H1 (cell line): Measurements from ENCODE around the gene SFMBT2. TPM values are rescaled to one million over a fixed set of nuclear protein-coding genes. Genes with fewer than 3 reads are reported as not detected.

Source experiments
- CTCF ChIA-PET: fragments of 300-600 bp; sonication (Branson Sonifier 250); formaldehyde crosslinking; loops from one replicate; lab custom pipeline; 2021; ENCODE audit not compliant: partially characterized antibody; lab: Charles Lee
- POLR2A ChIA-PET: fragments of 300-600 bp; sonication (Branson Sonifier 250); formaldehyde crosslinking; loops from one replicate; lab custom pipeline; 2021; ENCODE audit warnings: inconsistent platforms; ENCODE audit not compliant: partially characterized antibody; lab: Charles Lee
- DNase-seq, 2 experiments: peaks; one replicate each; pipeline versions ENCODE4 v3.0.0 to v3.0.0-alpha.2; 2010 to 2022; ENCODE audit warnings: low spot score in 2 of 2, low read depth in 1 of 2, mixed read lengths in 1 of 2
- FAIRE-seq: peaks from 2 replicates; lab custom pipeline; 2011; peaks lifted over from hg19 to GRCh38; lab: Jason Lieb, UNC
- H2AFZ ChIP-seq: 2 replicates; pipeline ENCODE4 v1.8.1; 2012; ENCODE audit warnings: low read length, inconsistent platforms
- H2AK5ac ChIP-seq: 2 replicates; pipeline ENCODE4 v1.6.1; 2013; ENCODE audit warnings: low read depth, low read length
- H2BK120ac ChIP-seq: replicated peaks from 2 replicates; pipeline ENCODE3; 2013; ENCODE audit warnings: low read depth, low read length, inconsistent platforms
- H2BK12ac ChIP-seq: 2 replicates; pipeline ENCODE4 v1.6.1; 2013; ENCODE audit warnings: low read depth, low read length
- H2BK15ac ChIP-seq: 2 replicates; pipeline ENCODE4 v1.6.1; 2013; ENCODE audit warnings: low read length
- H2BK20ac ChIP-seq: 2 replicates; pipeline ENCODE4 v1.6.1; 2013; ENCODE audit warnings: low read length
- H2BK5ac ChIP-seq: 2 replicates; pipeline ENCODE4 v1.6.1; 2013; ENCODE audit warnings: low read depth, low read length
- H3K14ac ChIP-seq: 2 replicates; pipeline ENCODE4 v1.6.1; 2013; ENCODE audit warnings: inconsistent platforms; ENCODE audit not compliant: insufficient read length
- H3K18ac ChIP-seq: 2 replicates; pipeline ENCODE4 v1.6.1; 2013; ENCODE audit warnings: low read length; ENCODE audit errors: extremely low read depth
- H3K23ac ChIP-seq: 2 replicates; pipeline ENCODE4 v1.6.1; 2013; ENCODE audit warnings: inconsistent platforms; ENCODE audit not compliant: insufficient read length
- H3K23me2 ChIP-seq: 2 replicates; pipeline ENCODE4 v1.6.1; 2013; ENCODE audit warnings: low read depth, low read length
- H3K27ac ChIP-seq: 2 replicates; pipeline ENCODE4 v1.6.1; 2011; ENCODE audit warnings: low read depth, low read length, inconsistent platforms
- H3K27me3 ChIP-seq, 4 experiments: replicated peaks in 1 of 4; 1 replicate in 1 of 4; 2 replicates in 3 of 4; pipeline versions ENCODE4 v1.6.1 to v1.8.1; 2011 to 2013; ENCODE audit warnings: low read length in 3 of 4, mild to moderate bottlenecking in 3 of 4, inconsistent platforms in 2 of 4, mixed read lengths in 2 of 4, moderate library complexity in 1 of 4; ENCODE audit not compliant: control insufficient read depth in 3 of 4, insufficient read depth in 3 of 4; ENCODE audit errors: extremely low read depth in 1 of 4
- H3K36me3 ChIP-seq, 4 experiments: 2 replicates each; pipeline versions ENCODE4 v1.6.1 to v1.8.1; 2011 to 2013; ENCODE audit warnings: mild to moderate bottlenecking in 4 of 4, low read length in 3 of 4, moderate library complexity in 2 of 4, control low read depth in 1 of 4, inconsistent platforms in 1 of 4; ENCODE audit not compliant: insufficient read depth in 4 of 4, control insufficient read depth in 2 of 4
- H3K4ac ChIP-seq: replicated peaks from 2 replicates; pipeline ENCODE3; 2013; ENCODE audit warnings: low read length, low read depth, mixed read lengths, inconsistent platforms; ENCODE audit not compliant: insufficient read length
- H3K4me1 ChIP-seq, 4 experiments: replicated peaks in 1 of 4; 1 replicate in 1 of 4; 2 replicates in 3 of 4; pipeline versions ENCODE4 v1.6.1 to v1.8.1; 2011 to 2013; ENCODE audit warnings: low read length in 3 of 4, inconsistent platforms in 2 of 4, mixed read lengths in 1 of 4; ENCODE audit not compliant: insufficient read depth in 4 of 4, control insufficient read depth in 3 of 4
- H3K4me2 ChIP-seq, 2 experiments: 2 replicates each; pipeline versions ENCODE4 v1.6.1 to v1.8.1; 2011 to 2013; ENCODE audit warnings: low read depth in 2 of 2, low read length in 2 of 2, control low read depth in 1 of 2, inconsistent platforms in 1 of 2, mild to moderate bottlenecking in 1 of 2; ENCODE audit not compliant: insufficient read depth in 1 of 2
- H3K4me3 ChIP-seq, 4 experiments: fragments of 200-600, 300-600 bp in 1 of 4; sonication (generic), shearing (Covaris generic), sonication (Bioruptor Twin) in 1 of 4; 2 replicates each; pipeline versions ENCODE4 v1.5.1 to v1.8.1; 2011 to 2016; ENCODE audit warnings: low read length in 4 of 4, low read depth in 3 of 4, control low read depth in 2 of 4, inconsistent platforms in 2 of 4, mild to moderate bottlenecking in 2 of 4, mixed read lengths in 1 of 4, moderate library complexity in 1 of 4; ENCODE audit not compliant: insufficient read depth in 2 of 4; ENCODE audit errors: extremely low read depth in 1 of 4
- H3K56ac ChIP-seq: replicated peaks from 2 replicates; pipeline ENCODE3; 2013; ENCODE audit warnings: low read depth, mild to moderate bottlenecking, mixed read lengths, low read length, inconsistent platforms; ENCODE audit not compliant: insufficient read length
- H3K79me1 ChIP-seq: 2 replicates; pipeline ENCODE4 v1.6.1; 2013; ENCODE audit warnings: low read depth, low read length, control low read depth
- H3K79me2 ChIP-seq, 2 experiments: 2 replicates each; pipeline versions ENCODE4 v1.6.1 to v1.8.1; 2012 to 2013; ENCODE audit warnings: low read length in 2 of 2, mild to moderate bottlenecking in 2 of 2, inconsistent platforms in 1 of 2; ENCODE audit not compliant: insufficient read depth in 2 of 2, control insufficient read depth in 1 of 2
- H3K9ac ChIP-seq, 4 experiments: replicated peaks in 1 of 4; 1 replicate in 1 of 4; 2 replicates in 3 of 4; pipeline versions ENCODE4 v1.6.1 to v1.8.1; 2011 to 2013; ENCODE audit warnings: low read depth in 3 of 4, low read length in 3 of 4, control low read depth in 2 of 4, mild to moderate bottlenecking in 2 of 4, moderate library complexity in 2 of 4, inconsistent platforms in 1 of 4; ENCODE audit errors: extremely low read depth in 1 of 4
- H3K9me3 ChIP-seq, 2 experiments: 2 replicates each; pipeline versions ENCODE4 v1.6.1 to v1.8.1; 2012 to 2013; ENCODE audit warnings: mild to moderate bottlenecking in 2 of 2, moderate library complexity in 2 of 2, control low read depth in 1 of 2, inconsistent platforms in 1 of 2, low read depth in 1 of 2, low read length in 1 of 2, mixed read lengths in 1 of 2; ENCODE audit not compliant: insufficient read depth in 2 of 2
- H4K20me1 ChIP-seq, 2 experiments: replicated peaks in 1 of 2; 2 replicates each; pipeline versions ENCODE3 to v1.8.1; 2011 to 2013; ENCODE audit warnings: inconsistent platforms in 2 of 2, low read length in 2 of 2, mild to moderate bottlenecking in 1 of 2; ENCODE audit not compliant: insufficient read depth in 2 of 2, control insufficient read depth in 1 of 2
- H4K5ac ChIP-seq: 2 replicates; pipeline ENCODE4 v1.6.1; 2013; ENCODE audit warnings: low read length, low read depth, mixed read lengths, inconsistent platforms; ENCODE audit not compliant: insufficient read length
- H4K8ac ChIP-seq: 2 replicates; pipeline ENCODE4 v1.8.0; 2013; ENCODE audit warnings: mild to moderate bottlenecking, moderate library complexity, low read length, inconsistent platforms; ENCODE audit not compliant: insufficient read depth; ENCODE audit errors: extremely low read depth
- H4K91ac ChIP-seq: replicated peaks from 2 replicates; pipeline ENCODE3; 2013; ENCODE audit warnings: low read length, mixed read lengths, inconsistent platforms; ENCODE audit not compliant: insufficient read length
- CHD2 ChIP-seq: IDR thresholded peaks from 2 replicates; pipeline ENCODE4 v1.6.1; 2012; ENCODE audit warnings: low read length, improper control_type of control experiment
- CTBP2 ChIP-seq: IDR thresholded peaks from 2 replicates; pipeline ENCODE4 v1.7.0; 2011; ENCODE audit warnings: borderline replicate concordance, mild to moderate bottlenecking, moderate library complexity, mixed read lengths, low read length; ENCODE audit not compliant: insufficient read depth, insufficient read length
- EGR1 ChIP-seq: IDR thresholded peaks from 2 replicates; pipeline ENCODE4 v1.6.1; 2011; ENCODE audit warnings: low read depth, low read length, borderline replicate concordance
- EP300 ChIP-seq, 2 experiments: IDR thresholded peaks; 1 replicate in 1 of 2; 2 replicates in 1 of 2; pipeline ENCODE4 v1.6.1; 2011 to 2012; ENCODE audit warnings: low read depth in 2 of 2, low read length in 2 of 2, mild to moderate bottlenecking in 2 of 2, borderline replicate concordance in 1 of 2, inconsistent platforms in 1 of 2, moderate library complexity in 1 of 2
- EZH2 ChIP-seq: fragments of 200-600 bp; sonication (generic); IDR thresholded peaks from 2 replicates; pipeline ENCODE4 v1.7.1; 2012; ENCODE audit warnings: low read depth, mild to moderate bottlenecking, moderate library complexity, low read length, inconsistent platforms; ENCODE audit not compliant: severe bottlenecking
- HDAC2 ChIP-seq, 2 experiments: fragments of 300-600 bp in 1 of 2; sonication (generic) in 1 of 2; IDR thresholded peaks; 2 replicates each; pipeline ENCODE4 v1.6.1; 2011 to 2012; ENCODE audit warnings: low read depth in 2 of 2, low read length in 2 of 2, mild to moderate bottlenecking in 2 of 2, moderate library complexity in 2 of 2, borderline replicate concordance in 1 of 2, inconsistent platforms in 1 of 2
- HDAC6 ChIP-seq: IDR thresholded peaks from one replicate; pipeline ENCODE4 v1.7.1; 2012; ENCODE audit warnings: low read depth, mild to moderate bottlenecking, inconsistent platforms, low read length, moderate library complexity
- JUN ChIP-seq: IDR thresholded peaks from 2 replicates; pipeline ENCODE4 v1.6.1; 2011; ENCODE audit warnings: low read depth, mild to moderate bottlenecking, improper control_type of control experiment, low read length
- POLR2AphosphoS5 ChIP-seq: IDR thresholded peaks from 2 replicates; pipeline ENCODE4 v1.6.1; 2011; ENCODE audit warnings: low read depth, low read length
- POU5F1 ChIP-seq: IDR thresholded peaks from 2 replicates; pipeline ENCODE4 v1.6.1; 2011; ENCODE audit warnings: low read depth, mild to moderate bottlenecking, low read length, moderate library complexity
- RAD21 ChIP-seq, 2 experiments: IDR thresholded peaks in 1 of 2; conservative IDR thresholded peaks in 1 of 2; 2 replicates each; pipeline ENCODE4 v1.6.1; 2011; ENCODE audit warnings: low read depth in 2 of 2, low read length in 2 of 2, improper control_type of control experiment in 1 of 2, inconsistent platforms in 1 of 2, mild to moderate bottlenecking in 1 of 2, moderate library complexity in 1 of 2
- RBBP5 ChIP-seq: IDR thresholded peaks from 2 replicates; pipeline ENCODE4 v1.7.1; 2012; ENCODE audit warnings: low read depth, mild to moderate bottlenecking, inconsistent platforms, low read length, moderate library complexity, borderline replicate concordance
- SP4 ChIP-seq: IDR thresholded peaks from 2 replicates; pipeline ENCODE4 v1.6.1; 2012; ENCODE audit warnings: low read length, inconsistent platforms
- WGBS, 2 experiments: shearing (Covaris generic) in 1 of 2; methylation state at CpG; one replicate each; pipeline versions ENCODE4 v1.1.6 to v1.1.7; 2013 to 2015; ENCODE audit warnings: low lambda C conversion rate in 2 of 2, mixed read lengths in 2 of 2, inconsistent platforms in 1 of 2, low coverage in 1 of 2, missing lambda C conversion rate in 1 of 2; ENCODE audit not compliant: insufficient replicate concordance in 2 of 2, insufficient coverage in 1 of 2, insufficient read length in 1 of 2; ENCODE audit errors: extremely low coverage in 1 of 2, missing lambda C conversion rate in 1 of 2; 5-methylcytosine and 5-hydroxymethylcytosine counted together
- polyA plus RNA-seq, 7 experiments: library from polyadenylated mRNA; depleted of rRNA in 3 of 7; stranded (reverse) in 5 of 7; unstranded in 2 of 7; fragments of >200 nt in 5 of 7; fragments of 200-250 nt in 2 of 7; gene quantifications; 1 replicate in 5 of 7; 2 replicates in 1 of 7; 4 replicates in 1 of 7; pipeline versions ENCODE4 v1.2.1 to v1.2.3, GENCODE V29; 2011 to 2013; ENCODE audit warnings: missing spikeins in 2 of 7, mixed read lengths in 2 of 7
- total RNA-seq: library from RNA; stranded (reverse); fragmentation: NEBNext Ultra II Directional; extraction: Animal tissue kit (Norgen Biotek cat#: 25700); gene quantifications from 2 replicates; pipeline ENCODE4 v1.2.1, GENCODE V29; 2021

SFMBT2 gene
- total and polyA plus RNA-seq, 2 of the 8 experiments (the other 6 are each of a cell fraction or from before 2014, with no cell fraction given) = 2.9 to 11.0 TPM

DNA sequence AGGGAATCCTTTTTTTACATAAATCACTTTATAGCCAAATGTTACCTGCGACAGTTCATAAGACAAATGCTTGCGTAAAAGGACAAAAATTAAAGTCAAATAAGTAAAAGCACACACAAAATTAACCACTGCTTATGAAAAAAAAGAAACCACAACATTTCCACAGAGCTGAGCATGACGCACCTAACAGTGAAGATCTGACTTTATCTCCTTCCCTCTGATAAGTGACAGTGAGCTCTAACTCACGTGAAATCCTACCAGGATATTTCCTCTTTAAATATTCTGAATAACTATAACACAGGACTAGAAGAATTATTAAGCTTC is 225.5 kb downstream of the SFMBT2 start:
- H3K9me3 ChIP-seq = no peaks in the 10 kb centered on the region
- H3K36me3 ChIP-seq = peaks cover 0 to 4% (median 0%) of the 10 kb centered on the region in 4 experiments; a peak in 1 of 8 replicates
- no peak overlapping the region for H4K91ac ChIP-seq
- H3K9ac ChIP-seq = no peak overlapping the region
- H3K4ac ChIP-seq = no peak overlapping the region
- no peak overlapping the region for H3K4me3 ChIP-seq
- WGBS, 2 experiments = 88% methylated on average over 4 of the region's 4 CpGs; no CpG with 5 or more reads in 1 of the 2 experiments
- no peaks in the 10 kb centered on the region for H3K79me1 ChIP-seq
- H4K20me1 ChIP-seq = no peaks in the 10 kb centered on the region
- H3K23me2 ChIP-seq = no peaks in the 10 kb centered on the region
- FAIRE-seq = no peak
- H3K27me3 ChIP-seq = no peaks in the 10 kb centered on the region
- H3K23ac ChIP-seq = no peak overlapping the region
- H2AFZ ChIP-seq = no peak overlapping the region
- H2BK120ac ChIP-seq = no peak overlapping the region
- no peaks in the 10 kb centered on the region for H3K79me2 ChIP-seq
- H2BK5ac ChIP-seq = no peak overlapping the region
- H3K56ac ChIP-seq = no peak overlapping the region
- no peak overlapping the region for H2AK5ac ChIP-seq
- H4K8ac ChIP-seq = no peak overlapping the region
- no peak overlapping the region for H3K18ac ChIP-seq
- H3K4me1 ChIP-seq = peaks cover 0 to 2% (median 0%) of the 10 kb centered on the region in 4 experiments; a peak in 1 of 7 replicates
- no peak overlapping the region for H2BK20ac ChIP-seq
- no peak overlapping the region for H2BK15ac ChIP-seq
- POLR2A ChIA-PET = no interaction called here
- no peak overlapping the region for H4K5ac ChIP-seq
- H2BK12ac ChIP-seq = no peak overlapping the region
- no peak overlapping the region for H3K14ac ChIP-seq
- no peak overlapping the region for H3K4me2 ChIP-seq
- DNase-seq = no peak
- CTCF ChIA-PET = no interaction called here
- H3K27ac ChIP-seq = no peak overlapping the region
- TF ChIP-seq RAD21 (IDR thresholded peaks at IDR 0.05 in 1 of 2, conservative IDR thresholded peaks at IDR 0.05 in 1 of 2; ENCODE audit: low read depth in 2 of 2, low read length in 2 of 2) (no peak), EGR1 (no peak), HDAC6 (no peak), CHD2 (no peak), EZH2 (no peak), HDAC2 (IDR thresholded peaks at IDR 0.05; ENCODE audit: borderline replicate concordance in 1 of 2, low read depth in 2 of 2, low read length in 2 of 2) (no peak), POLR2AphosphoS5 (no peak), CTBP2 (no peak), POU5F1 (no peak), SP4 (no peak), JUN (no peak), EP300 (IDR thresholded peaks at IDR 0.05; ENCODE audit: borderline replicate concordance in 1 of 2, low read depth in 2 of 2, low read length in 2 of 2) (no peak), RBBP5 (no peak)
